ENCODE measurements around the gene MAP3K4.
"Not testable (repeated sequence)": the region's sequence is repeated elsewhere in the genome, so short reads cannot be mapped to it uniquely, and the experiment has no call there.

Gene MAP3K4

GRCh38 chr6:161085246-161085645 is 93.7 kb downstream of the MAP3K4 start:
- DNase-seq: no peak

GRCh38 chr6:161088676-161089328 is 97.2 kb downstream of the MAP3K4 start:
- DNase-seq: no peak

- no peak for DNase-seq
These were observed 99.6 kb downstream of the MAP3K4 start for GRCh38 chr6:161091151-161091550.

GRCh38 chr6:161091972-161092701 is 100.6 kb downstream of the MAP3K4 start:
- no peak for DNase-seq

GRCh38 chr6:161094955-161095354 is 103.4 kb downstream of the MAP3K4 start:
- DNase-seq: no peak

- DNase-seq: no peak
These were observed 104.3 kb downstream of the MAP3K4 start for GRCh38 chr6:161095916-161096315.

GRCh38 chr6:161100072-161100471 is 108.5 kb downstream of the MAP3K4 start:
- DNase-seq: no peak

GRCh38 chr6:161101517-161101916 is 109.9 kb downstream of the MAP3K4 start:
- peak in 1 of 2 donors; percentile 20 for DNase-seq

- peak in 1 of 2 donors; percentile 48 for DNase-seq
These were observed 111.9 kb downstream of the MAP3K4 start for GRCh38 chr6:161103475-161103874.

- DNase-seq: peak in 1 of 2 donors; percentile 57
These were observed 113.4 kb downstream of the MAP3K4 start for GRCh38 chr6:161104966-161105365.

GRCh38 chr6:161105408-161105807 is 113.8 kb downstream of the MAP3K4 start:
- no peak for DNase-seq

- peak; percentile 55 to 66 for DNase-seq
These were observed 116.5 kb downstream of the MAP3K4 start for GRCh38 chr6:161107779-161108730.

- DNase-seq: peak; percentile 94 to 99
These were observed 117.3 kb downstream of the MAP3K4 start for GRCh38 chr6:161108916-161109315.

- no peak for DNase-seq
These were observed 117.8 kb downstream of the MAP3K4 start for GRCh38 chr6:161109366-161109765.

GRCh38 chr6:161110028-161110779 is 118.6 kb downstream of the MAP3K4 start:
- peak in 1 of 2 donors; percentile 29 for DNase-seq

GRCh38 chr6:161111261-161111660 is 119.7 kb downstream of the MAP3K4 start:
- peak; percentile 49 to 50 for DNase-seq

GRCh38 chr6:161115468-161115867 is 123.9 kb downstream of the MAP3K4 start:
- DNase-seq: no peak

GRCh38 chr6:161116554-161116953 is 125.0 kb downstream of the MAP3K4 start:
- DNase-seq: no peak

GRCh38 chr6:161117308-161117707 is 125.7 kb downstream of the MAP3K4 start:
- peak; percentile 96 to 97 for DNase-seq

- no peak for DNase-seq
These were observed 126.4 kb downstream of the MAP3K4 start for GRCh38 chr6:161117942-161118341.

- DNase-seq: not testable (repeated sequence)
These were observed 131.8 kb downstream of the MAP3K4 start for GRCh38 chr6:161123319-161123718.

GRCh38 chr6:161125591-161125990 is 134.0 kb downstream of the MAP3K4 start:
- DNase-seq: no peak

Data from inflammatory macrophage treated with lipopolysaccharide for 1 hour (primary cell).